H1 (cell line): ENCODE measurements around the gene ACAD11.

Experiments used
- CEBPB ChIP-seq: IDR thresholded peaks from 2 replicates; pipeline ENCODE4 v1.6.1; 2012; ENCODE audit warnings: low read depth, low read length
- KDM1A ChIP-seq: fragments of 200-600, 300-600 bp; sonication (generic); IDR thresholded peaks from 2 replicates; pipeline ENCODE4 v1.7.1; 2016; ENCODE audit warnings: mild to moderate bottlenecking, low read length, borderline replicate concordance
- RXRA ChIP-seq: IDR thresholded peaks from 2 replicates; pipeline ENCODE4 v1.6.1; 2011; ENCODE audit warnings: low read depth, mild to moderate bottlenecking, low read length, moderate library complexity; ENCODE audit not compliant: insufficient read depth
- TAF1 ChIP-seq: IDR thresholded peaks from 2 replicates; pipeline ENCODE4 v1.6.1; 2011; ENCODE audit warnings: mild to moderate bottlenecking, low read depth, low read length
- TF ChIP-seq, protein P1 (sequence below), 3 experiments: IDR thresholded peaks; 1 replicate in 2 of 3; 2 replicates in 1 of 3; pipeline versions ENCODE4 v1.5.1 to v1.6.1; 2011; ENCODE audit warnings: low read length in 3 of 3, mild to moderate bottlenecking in 3 of 3, inconsistent platforms in 2 of 3, low read depth in 1 of 3, moderate library complexity in 1 of 3; ENCODE audit not compliant: insufficient read depth in 1 of 3; ENCODE audit errors: control extremely low read depth in 1 of 3

DNA sequence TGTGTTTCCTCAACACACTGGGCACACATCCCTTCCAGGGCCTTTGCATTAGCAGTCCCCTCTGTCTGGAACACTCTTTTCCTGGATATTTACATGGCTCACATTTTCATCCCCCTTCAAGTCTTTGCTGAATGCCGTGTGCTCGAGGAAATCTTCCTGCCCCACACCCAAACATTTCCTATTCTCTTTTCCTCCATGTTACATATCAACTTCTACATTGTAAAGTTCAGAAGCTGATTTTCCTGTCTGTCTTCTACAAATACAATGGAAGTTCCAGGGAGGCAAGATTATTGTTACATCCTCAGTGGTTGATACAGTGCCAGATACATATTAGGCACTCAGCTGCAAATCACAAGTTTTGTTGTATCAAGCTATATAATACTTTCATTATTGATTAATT, 4.1 kb downstream of the ACAD11 start:
- no peak for TF ChIP-seq KDM1A
- TF ChIP-seq TAF1, result no peak
- no peak for TF ChIP-seq RXRA
- TF ChIP-seq, protein P1, sequence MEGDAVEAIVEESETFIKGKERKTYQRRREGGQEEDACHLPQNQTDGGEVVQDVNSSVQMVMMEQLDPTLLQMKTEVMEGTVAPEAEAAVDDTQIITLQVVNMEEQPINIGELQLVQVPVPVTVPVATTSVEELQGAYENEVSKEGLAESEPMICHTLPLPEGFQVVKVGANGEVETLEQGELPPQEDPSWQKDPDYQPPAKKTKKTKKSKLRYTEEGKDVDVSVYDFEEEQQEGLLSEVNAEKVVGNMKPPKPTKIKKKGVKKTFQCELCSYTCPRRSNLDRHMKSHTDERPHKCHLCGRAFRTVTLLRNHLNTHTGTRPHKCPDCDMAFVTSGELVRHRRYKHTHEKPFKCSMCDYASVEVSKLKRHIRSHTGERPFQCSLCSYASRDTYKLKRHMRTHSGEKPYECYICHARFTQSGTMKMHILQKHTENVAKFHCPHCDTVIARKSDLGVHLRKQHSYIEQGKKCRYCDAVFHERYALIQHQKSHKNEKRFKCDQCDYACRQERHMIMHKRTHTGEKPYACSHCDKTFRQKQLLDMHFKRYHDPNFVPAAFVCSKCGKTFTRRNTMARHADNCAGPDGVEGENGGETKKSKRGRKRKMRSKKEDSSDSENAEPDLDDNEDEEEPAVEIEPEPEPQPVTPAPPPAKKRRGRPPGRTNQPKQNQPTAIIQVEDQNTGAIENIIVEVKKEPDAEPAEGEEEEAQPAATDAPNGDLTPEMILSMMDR (IDR thresholded peaks at IDR 0.05; ENCODE audit: control extremely low read depth in 1 of 3, insufficient read depth in 1 of 3, low read depth in 1 of 3, low read length in 3 of 3), result no peak
- no peak for TF ChIP-seq CEBPB
